HG03095 (cell line): ENCODE measurements around the gene SP6.
A peak's percentile ranks its signal among the peaks of the same experiment; 100 is the strongest.

ENCODE experiments used
- ATAC-seq: cut with Tn5 transposase; IDR thresholded peaks from one replicate; pipeline ENCODE4 v1.9.1; 2021; ENCODE audit warnings: moderate library complexity; ENCODE audit not compliant: unreplicated experiment

Gene SP6

GRCh38 chr17:47850692-47851573, at the start of gene SP6:
Gene SP6 (minus strand): TSS chr17:47851163. CDS start chr17:47848429, 2,734 bp downstream.
- ATAC-seq: no peak

- no peak for ATAC-seq
Measured at GRCh38 chr17:47899643-47900042, 48.7 kb upstream of the SP6 start.

GRCh38 chr17:47898241-47898640, 47.3 kb upstream of the SP6 start:
- ATAC-seq: no peak

GRCh38 chr17:47897561-47897960, 46.6 kb upstream of the SP6 start:
- ATAC-seq: no peak

- ATAC-seq: no peak
Measured at GRCh38 chr17:47896672-47897490, 45.9 kb upstream of the SP6 start.

- ATAC-seq: peak; percentile 87
Measured at GRCh38 chr17:47895856-47896671, 45.1 kb upstream of the SP6 start, which contains the start of gene SP2. Gene SP2 (plus strand): TSS chr17:47896236. CDS start chr17:47896287, 51 bp downstream.

- ATAC-seq: no peak
Measured at GRCh38 chr17:47895347-47895855, 44.4 kb upstream of the SP6 start.

- ATAC-seq: no peak
Measured at GRCh38 chr17:47894498-47895346, 43.8 kb upstream of the SP6 start.

GRCh38 chr17:47891545-47892088, 40.7 kb upstream of the SP6 start:
- no peak for ATAC-seq

- ATAC-seq: no peak
Measured at GRCh38 chr17:47889734-47890529, 39.0 kb upstream of the SP6 start.

GRCh38 chr17:47888293-47888692, 37.3 kb upstream of the SP6 start:
- ATAC-seq: no peak

- no peak for ATAC-seq
Measured at GRCh38 chr17:47884905-47885730, 34.2 kb upstream of the SP6 start.

GRCh38 chr17:47884427-47884740, 33.4 kb upstream of the SP6 start:
- no peak for ATAC-seq

- ATAC-seq: no peak
Measured at GRCh38 chr17:47883589-47884426, 32.8 kb upstream of the SP6 start.

- ATAC-seq: no peak
Measured at GRCh38 chr17:47882695-47883588, 32.0 kb upstream of the SP6 start.

GRCh38 chr17:47882247-47882646, 31.3 kb upstream of the SP6 start:
- ATAC-seq: no peak
